GM21717 (cell line): ENCODE results near the gene UNC93A.
"Not testable (repeated sequence)": the region's sequence is repeated elsewhere in the genome, so short reads cannot be mapped to it uniquely, and the experiment has no call there.

Experiments
- ATAC-seq: cut with Tn5 transposase; IDR thresholded peaks from one replicate; pipeline ENCODE4 v1.9.1; 2021; ENCODE audit warnings: mild to moderate bottlenecking, moderate library complexity; ENCODE audit not compliant: unreplicated experiment

Gene UNC93A

GRCh38 chr6:167290786-167291622 is at the start of gene UNC93A:
UNC93A (plus strand) TSS chr6:167291315; CDS start chr6:167291490, 175 bp downstream.
- no peak for ATAC-seq

- ATAC-seq, result not testable (repeated sequence)
These were observed 49.6 kb upstream of the UNC93A start for GRCh38 chr6:167241321-167242134.

- not testable (repeated sequence) for ATAC-seq
These were observed 49.0 kb upstream of the UNC93A start for GRCh38 chr6:167242135-167242506.

GRCh38 chr6:167242511-167243051 is 48.5 kb upstream of the UNC93A start:
- not testable (repeated sequence) for ATAC-seq

- no peak for ATAC-seq
These were observed 46.8 kb upstream of the UNC93A start for GRCh38 chr6:167244064-167244960.

GRCh38 chr6:167244991-167245390 is 46.1 kb upstream of the UNC93A start:
- no peak for ATAC-seq

- ATAC-seq, result no peak
These were observed 45.5 kb upstream of the UNC93A start for GRCh38 chr6:167245591-167245990.

- ATAC-seq, result no peak
These were observed 43.1 kb upstream of the UNC93A start for GRCh38 chr6:167247814-167248595.

GRCh38 chr6:167248878-167249455 is 42.1 kb upstream of the UNC93A start:
- not testable (repeated sequence) for ATAC-seq

GRCh38 chr6:167252271-167252670 is 38.8 kb upstream of the UNC93A start:
- ATAC-seq, result no peak

GRCh38 chr6:167255918-167256553 is 35.1 kb upstream of the UNC93A start:
- ATAC-seq, result no peak

GRCh38 chr6:167258646-167259045 is 32.5 kb upstream of the UNC93A start:
- ATAC-seq, result no peak

- not testable (repeated sequence) for ATAC-seq
These were observed 24.9 kb upstream of the UNC93A start for GRCh38 chr6:167266057-167266829.

- ATAC-seq, result no peak
These were observed 24.1 kb upstream of the UNC93A start for GRCh38 chr6:167266830-167267555.

- not testable (repeated sequence) for ATAC-seq
These were observed 23.6 kb upstream of the UNC93A start for GRCh38 chr6:167267556-167267898.

GRCh38 chr6:167267921-167268401 is 23.2 kb upstream of the UNC93A start:
- ATAC-seq, result no peak

- no peak for ATAC-seq
These were observed 22.3 kb upstream of the UNC93A start for GRCh38 chr6:167268683-167269280.
